ENCODE results near the gene CAPN12.

Gene CAPN12

DNA sequence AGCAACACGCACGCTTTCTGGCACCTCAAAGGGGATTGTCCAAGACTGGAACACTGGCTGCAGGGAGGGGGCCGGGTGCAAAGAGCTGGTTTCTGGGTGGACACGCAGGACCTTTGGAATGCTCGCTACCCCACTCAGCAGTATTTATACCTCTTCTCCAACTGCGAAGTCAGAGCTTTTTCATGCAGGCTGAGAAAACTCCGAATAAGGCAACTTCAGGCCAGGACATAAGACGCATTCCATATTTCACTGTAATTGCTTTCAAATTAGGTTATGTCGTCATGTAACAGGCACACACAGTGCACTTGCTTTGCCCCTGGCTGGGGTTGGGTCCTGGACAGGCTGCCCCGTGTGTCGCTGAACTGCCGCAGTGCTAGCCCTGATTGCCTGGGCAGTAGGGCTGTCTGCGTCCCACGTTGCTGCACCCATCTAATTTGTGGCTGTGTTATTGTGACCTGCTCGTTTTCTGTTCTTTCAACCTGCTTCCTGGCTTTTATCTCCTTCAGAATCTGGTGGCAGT is 52.3 kb downstream of the CAPN12 start:
- TF ChIP-seq, protein P1, sequence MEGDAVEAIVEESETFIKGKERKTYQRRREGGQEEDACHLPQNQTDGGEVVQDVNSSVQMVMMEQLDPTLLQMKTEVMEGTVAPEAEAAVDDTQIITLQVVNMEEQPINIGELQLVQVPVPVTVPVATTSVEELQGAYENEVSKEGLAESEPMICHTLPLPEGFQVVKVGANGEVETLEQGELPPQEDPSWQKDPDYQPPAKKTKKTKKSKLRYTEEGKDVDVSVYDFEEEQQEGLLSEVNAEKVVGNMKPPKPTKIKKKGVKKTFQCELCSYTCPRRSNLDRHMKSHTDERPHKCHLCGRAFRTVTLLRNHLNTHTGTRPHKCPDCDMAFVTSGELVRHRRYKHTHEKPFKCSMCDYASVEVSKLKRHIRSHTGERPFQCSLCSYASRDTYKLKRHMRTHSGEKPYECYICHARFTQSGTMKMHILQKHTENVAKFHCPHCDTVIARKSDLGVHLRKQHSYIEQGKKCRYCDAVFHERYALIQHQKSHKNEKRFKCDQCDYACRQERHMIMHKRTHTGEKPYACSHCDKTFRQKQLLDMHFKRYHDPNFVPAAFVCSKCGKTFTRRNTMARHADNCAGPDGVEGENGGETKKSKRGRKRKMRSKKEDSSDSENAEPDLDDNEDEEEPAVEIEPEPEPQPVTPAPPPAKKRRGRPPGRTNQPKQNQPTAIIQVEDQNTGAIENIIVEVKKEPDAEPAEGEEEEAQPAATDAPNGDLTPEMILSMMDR (IDR thresholded peaks at IDR 0.05; ENCODE audit: control insufficient read depth, insufficient read depth, low read depth, low read length, missing control alignments), result no peak
- H3K4me3 ChIP-seq (ENCODE audit: control insufficient read depth, low read depth, low read length), result no peak overlapping the region
- DNase-seq (ENCODE audit: low read depth), result no peak

DNA sequence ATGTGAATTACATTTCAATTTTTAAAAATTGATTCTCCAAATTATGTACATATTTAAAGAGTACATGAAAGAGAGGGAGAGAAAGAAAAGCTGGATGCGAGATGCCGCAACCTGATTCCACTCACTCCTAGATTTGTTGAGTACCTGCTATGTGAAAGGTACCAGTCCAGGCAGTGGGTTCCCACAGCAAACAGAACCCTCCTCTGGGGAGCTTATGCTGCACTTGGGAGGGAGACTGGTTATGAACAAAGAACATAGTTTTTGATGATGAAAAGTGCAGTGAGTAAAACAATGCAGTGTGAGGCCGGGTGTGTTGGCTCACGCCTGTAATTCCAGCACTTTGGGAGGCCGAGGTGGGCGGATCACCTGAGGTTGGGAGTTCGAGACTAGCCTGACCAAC is 53.4 kb downstream of the CAPN12 start:
- TF ChIP-seq, protein P1 (IDR thresholded peaks at IDR 0.05; ENCODE audit: control insufficient read depth, insufficient read depth, low read depth, low read length, missing control alignments), result no peak
- no peak for DNase-seq (ENCODE audit: low read depth)
- no peak overlapping the region for H3K4me3 ChIP-seq (ENCODE audit: control insufficient read depth, low read depth, low read length)

DNA sequence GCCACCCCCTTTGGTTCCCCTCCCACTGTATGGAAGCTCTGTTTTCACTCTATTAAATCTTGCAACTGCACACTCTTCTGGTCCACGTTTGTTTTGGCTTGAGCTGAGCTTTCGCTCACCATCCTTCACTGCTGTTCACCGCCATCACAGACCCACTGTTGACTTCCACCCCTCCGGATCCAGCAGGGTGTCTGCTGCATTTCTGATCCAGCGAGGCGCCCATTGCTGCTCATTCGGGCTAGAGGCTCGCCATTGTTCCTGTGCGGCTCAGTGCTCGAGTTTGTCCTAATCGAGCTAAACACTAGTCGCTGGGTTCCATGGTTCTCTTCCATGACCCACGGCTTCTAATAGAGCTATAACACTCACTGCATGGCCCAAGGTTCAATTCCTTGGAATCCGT is 54.1 kb downstream of the CAPN12 start:
- TF ChIP-seq, protein P1 (IDR thresholded peaks at IDR 0.05; ENCODE audit: control insufficient read depth, insufficient read depth, low read depth, low read length, missing control alignments), result no peak
- no peak overlapping the region for H3K4me3 ChIP-seq (ENCODE audit: control insufficient read depth, low read depth, low read length)
- no peak for DNase-seq (ENCODE audit: low read depth)

DNA sequence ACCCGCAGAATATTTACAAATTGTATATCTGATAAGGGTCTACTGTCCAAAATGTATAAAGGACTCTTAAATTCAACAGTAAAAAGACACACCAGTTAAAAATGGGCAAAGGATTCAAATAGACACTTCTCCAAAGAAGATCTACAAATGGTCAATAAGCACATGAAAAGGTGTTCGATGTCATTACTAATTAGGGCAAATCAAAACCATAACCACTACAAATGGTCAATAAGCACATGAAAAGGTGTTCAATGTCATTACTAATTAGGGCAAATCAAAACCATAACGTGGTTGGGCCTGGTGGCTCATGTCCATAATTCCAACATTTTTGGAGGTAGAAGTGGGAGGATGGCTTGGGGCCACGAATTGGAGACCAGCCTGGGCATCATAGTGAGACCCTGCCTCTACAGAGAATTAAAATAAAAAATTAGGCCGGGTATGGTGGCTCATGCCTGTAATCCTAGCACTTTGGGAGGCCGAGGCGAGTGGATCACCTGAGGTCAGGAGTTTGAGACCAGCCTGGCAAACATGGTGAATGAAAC is 56.4 kb downstream of the CAPN12 start:
- H3K4me3 ChIP-seq (ENCODE audit: control insufficient read depth, low read depth, low read length), result no peak overlapping the region
- DNase-seq (ENCODE audit: low read depth), result no peak
- TF ChIP-seq, protein P1 (IDR thresholded peaks at IDR 0.05; ENCODE audit: control insufficient read depth, insufficient read depth, low read depth, low read length, missing control alignments), result no peak

DNA sequence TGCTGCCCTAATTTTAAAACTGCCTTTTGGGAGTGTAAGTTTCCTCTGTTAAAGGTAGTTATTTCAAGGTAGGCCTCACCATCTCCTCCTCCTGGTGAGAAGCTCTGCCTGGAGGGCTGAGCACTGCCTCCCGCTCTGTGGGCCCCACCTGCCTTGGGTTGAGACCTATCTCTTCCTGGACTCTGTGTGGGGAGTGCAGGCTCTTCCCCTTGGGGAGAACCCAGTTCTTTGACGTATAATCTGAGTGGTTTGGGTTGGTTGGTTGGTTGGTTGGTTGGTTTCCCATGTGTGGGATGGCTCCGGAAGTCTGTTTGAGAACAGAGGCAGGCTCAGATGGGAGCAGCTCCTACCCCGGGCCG is 57.8 kb downstream of the CAPN12 start:
- no peak overlapping the region for H3K4me3 ChIP-seq (ENCODE audit: control insufficient read depth, low read depth, low read length)
- TF ChIP-seq, protein P1 (IDR thresholded peaks at IDR 0.05; ENCODE audit: control insufficient read depth, insufficient read depth, low read depth, low read length, missing control alignments), result no peak
- DNase-seq (ENCODE audit: low read depth), result no peak

DNA sequence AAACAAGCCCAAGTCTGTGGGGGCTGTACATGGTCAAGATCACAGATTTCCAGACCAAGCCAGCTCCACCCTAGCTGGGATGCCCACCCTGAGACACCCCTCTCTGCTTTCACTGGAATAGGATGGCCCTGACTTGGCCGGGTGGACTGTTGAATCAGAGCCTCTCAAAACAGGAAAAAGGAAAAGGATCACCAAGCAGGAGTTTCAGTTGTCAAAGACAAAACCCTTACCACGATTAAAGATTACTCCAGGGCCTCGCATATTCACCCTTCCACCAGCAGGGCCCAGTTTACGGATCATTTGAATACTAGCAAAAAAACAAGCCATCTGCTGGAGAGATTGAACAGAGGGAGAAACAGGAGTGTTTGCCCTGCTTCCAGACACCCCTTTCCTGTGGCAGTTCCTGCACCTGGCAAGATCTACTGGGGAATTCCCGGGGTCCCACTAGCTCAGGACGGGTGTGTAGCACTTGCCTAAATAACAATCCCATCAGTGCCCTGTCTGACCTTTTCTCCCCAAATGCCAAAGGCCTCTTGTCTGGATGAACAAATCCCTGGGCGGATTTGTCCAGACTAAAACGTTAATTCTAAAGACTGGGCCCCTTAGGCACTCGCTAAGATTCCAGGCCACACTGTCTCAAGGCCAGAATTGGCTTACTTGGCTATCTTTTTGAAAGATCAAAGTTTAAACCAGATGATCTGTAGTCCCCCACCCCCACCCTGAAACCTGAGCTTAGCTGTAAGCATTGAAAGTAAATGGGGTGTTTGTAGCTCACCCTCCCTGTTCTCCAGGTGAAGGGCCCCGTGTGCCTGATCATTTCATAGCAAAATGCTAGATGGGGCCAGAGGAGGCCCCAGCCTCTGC is 58.4 kb downstream of the CAPN12 start:
- DNase-seq (ENCODE audit: low read depth), result no peak
- TF ChIP-seq, protein P1 (IDR thresholded peaks at IDR 0.05; ENCODE audit: control insufficient read depth, insufficient read depth, low read depth, low read length, missing control alignments), result peak; percentile 64
- H3K4me3 ChIP-seq (ENCODE audit: control insufficient read depth, low read depth, low read length), result no peak overlapping the region
